ENCODE data around the gene CORO2A.

- no peak for TF ChIP-seq CTCF (IDR thresholded peaks at IDR 0.05; ENCODE audit: low read depth, low read length)
- TF ChIP-seq EZH2phosphoT487 (IDR thresholded peaks at IDR 0.05; ENCODE audit: low read depth), result no peak
Observed at GRCh38 chr9:98211260-98211659, 18.8 kb upstream of the CORO2A start.

Measured in OCI-LY3 (cell line).